GM23248 (cell line): Measurements from ENCODE around the gene C3. TPM values are rescaled to one million over a fixed set of nuclear protein-coding genes. Genes with fewer than 3 reads are reported as not detected.
"Not testable (repeated sequence)": the region's sequence is repeated elsewhere in the genome, so short reads cannot be mapped to it uniquely, and the experiment has no call there.

Experiments used
- DNase-seq: peaks from one replicate; pipeline ENCODE4 v3.0.0-alpha.2; 2015
- H2AFZ ChIP-seq: fragments of 200-600 bp; sonication (generic); 2 replicates; pipeline ENCODE4 v1.6.1; 2016; ENCODE audit warnings: antibody characterized with exemption
- H3F3A ChIP-seq: fragments of 200-600 bp; sonication (generic); 2 replicates; pipeline ENCODE4 v1.6.1; 2016; ENCODE audit warnings: mild to moderate bottlenecking, antibody characterized with exemption, mixed run types; ENCODE audit not compliant: insufficient read depth
- H3K27ac ChIP-seq: fragments of 200-600 bp; sonication (generic); 2 replicates; pipeline ENCODE4 v1.5.1; 2016; ENCODE audit warnings: mild to moderate bottlenecking
- H3K27me3 ChIP-seq: fragments of 200-600 bp; sonication (generic); replicated peaks from 2 replicates; pipeline ENCODE4 v1.6.1; 2016; ENCODE audit warnings: mild to moderate bottlenecking; ENCODE audit not compliant: insufficient read depth
- H3K36me3 ChIP-seq: fragments of 200-600 bp; sonication (generic); 2 replicates; pipeline ENCODE4 v1.6.1; 2016; ENCODE audit warnings: low read depth, mild to moderate bottlenecking
- H3K4me1 ChIP-seq: fragments of 200-600 bp; sonication (generic); 2 replicates; pipeline ENCODE4 v1.6.1; 2016; ENCODE audit warnings: mild to moderate bottlenecking; ENCODE audit not compliant: insufficient read depth
- H3K4me2 ChIP-seq: fragments of 200-600 bp; sonication (generic); one replicate; pipeline ENCODE4 v1.6.1; 2016; ENCODE audit warnings: mild to moderate bottlenecking; ENCODE audit not compliant: unreplicated experiment
- H3K4me3 ChIP-seq: fragments of 200-600 bp; sonication (generic); 2 replicates; pipeline ENCODE4 v1.5.1; 2016; ENCODE audit warnings: mild to moderate bottlenecking
- H3K79me2 ChIP-seq: fragments of 200-600 bp; sonication (generic); 2 replicates; pipeline ENCODE4 v1.6.1; 2016; ENCODE audit warnings: mild to moderate bottlenecking; ENCODE audit not compliant: insufficient read depth
- H3K9ac ChIP-seq: fragments of 200-600 bp; sonication (generic); 2 replicates; pipeline ENCODE4 v1.6.1; 2016; ENCODE audit warnings: mild to moderate bottlenecking
- H3K9me2 ChIP-seq: fragments of 200-600 bp; sonication (generic); 2 replicates; pipeline ENCODE4 v1.6.1; 2016; ENCODE audit warnings: mixed run types, mild to moderate bottlenecking, moderate library complexity; ENCODE audit not compliant: insufficient read depth
- H3K9me3 ChIP-seq: fragments of 200-600 bp; sonication (generic); one replicate; pipeline ENCODE4 v1.6.1; 2017; ENCODE audit warnings: low read depth
- H4K20me1 ChIP-seq: fragments of 200-600 bp; sonication (generic); 2 replicates; pipeline ENCODE4 v1.6.0; 2016; ENCODE audit not compliant: insufficient read depth
- EZH2 ChIP-seq: fragments of 200-600 bp; sonication (generic); IDR thresholded peaks from 2 replicates; pipeline ENCODE4 v1.6.1; 2018; ENCODE audit warnings: antibody characterized with exemption, mild to moderate bottlenecking; ENCODE audit not compliant: insufficient read depth, poor library complexity, severe bottlenecking
- EZH2phosphoT487 ChIP-seq: fragments of 200-600 bp; sonication (generic); IDR thresholded peaks from 2 replicates; pipeline ENCODE4 v1.6.1; 2018; ENCODE audit warnings: antibody characterized with exemption, moderate library complexity, mild to moderate bottlenecking, low read depth; ENCODE audit not compliant: insufficient read depth
- WGBS, 2 experiments: methylation state at CpG; one replicate each; pipeline ENCODE4 v1.1.6; 2015 to 2017; ENCODE audit warnings: low lambda C conversion rate in 2 of 2, low coverage in 1 of 2; ENCODE audit errors: missing lambda C conversion rate in 2 of 2; 5-methylcytosine and 5-hydroxymethylcytosine counted together
- in situ Hi-C: fragments of 300-500 bp; cut with MboI; formaldehyde crosslinking; loops from 2 replicates; pipeline ENCODE4 v1.15.0; 2020
- polyA plus RNA-seq: library from polyadenylated mRNA; unstranded; fragments of >200 nt; fragmentation: Nextera tagmentation; extraction: Ambion mirVana; gene quantifications from 2 replicates; pipeline ENCODE4 v1.2.1, GENCODE V29; 2016
- total RNA-seq: library from RNA; depleted of rRNA; stranded (reverse); fragments of >200 nt; shearing (Covaris generic); gene quantifications from 2 replicates; pipeline ENCODE4 v1.2.3, GENCODE V29; 2014

C3 gene
- total and polyA plus RNA-seq, 2 experiments from 2014 or later = 3.1 to 3.5 TPM

- no peak overlapping the region for H3K4me2 ChIP-seq
These were observed 68.3 kb downstream of the C3 start for GRCh38 chr19:6651965-6652804.

GRCh38 chr19:6649185-6649584 lies 71.3 kb downstream of the C3 start:
- no peaks in the 10 kb centered on the region for H3F3A ChIP-seq
- no peaks in the 10 kb centered on the region for H3K4me1 ChIP-seq
- in situ Hi-C loops = no loop called here
- H3K4me2 ChIP-seq = no peak overlapping the region
- WGBS, 2 experiments = 18 to 25% methylated on average over 2 of the region's 2 CpGs
- H3K4me3 ChIP-seq = no peak overlapping the region
- DNase-seq = no peak
- H3K36me3 ChIP-seq = no peaks in the 10 kb centered on the region
- no peaks in the 10 kb centered on the region for H3K79me2 ChIP-seq
- no peaks in the 10 kb centered on the region for H3K9me3 ChIP-seq
- TF ChIP-seq EZH2 = no peak
- no peak for TF ChIP-seq EZH2phosphoT487
- peaks cover 21% of the 10 kb centered on the region for H3K27me3 ChIP-seq
- no peak overlapping the region for H2AFZ ChIP-seq
- no peaks in the 10 kb centered on the region for H3K9me2 ChIP-seq
- no peaks in the 10 kb centered on the region for H4K20me1 ChIP-seq
- no peak overlapping the region for H3K27ac ChIP-seq
- H3K9ac ChIP-seq = no peak overlapping the region

More at GRCh38 chr19:6651965-6652804, 68.3 kb downstream of the C3 start:
- Histone ChIP-seq H3K9me3 (no peaks in the 10 kb centered on the region), H4K20me1 (no peaks in the 10 kb centered on the region), H3K9ac (no peak overlapping the region), H2AFZ (no peak overlapping the region), H3K4me1 (no peaks in the 10 kb centered on the region), H3K27me3 (peaks cover 13% of the 10 kb centered on the region), H3K79me2 (no peaks in the 10 kb centered on the region), H3K36me3 (no peaks in the 10 kb centered on the region), H3K4me3 (no peak overlapping the region), H3F3A (no peaks in the 10 kb centered on the region), H3K9me2 (no peaks in the 10 kb centered on the region), H3K27ac (no peak overlapping the region)
- no peak for DNase-seq
- 48 to 58% methylated on average over 6 of the region's 6 CpGs for WGBS, 2 experiments
- in situ Hi-C loops = no loop called here
- TF ChIP-seq EZH2phosphoT487 (no peak), EZH2 (no peak)

- H4K20me1 ChIP-seq = no peaks in the 10 kb centered on the region
- DNase-seq = no peak
- H3K4me1 ChIP-seq = no peaks in the 10 kb centered on the region
- peaks cover 21% of the 10 kb centered on the region for H3K27me3 ChIP-seq
- H3K9me3 ChIP-seq = no peaks in the 10 kb centered on the region
- no peak overlapping the region for H3K9ac ChIP-seq
- in situ Hi-C loops = no loop called here
- H3K79me2 ChIP-seq = no peaks in the 10 kb centered on the region
- no peaks in the 10 kb centered on the region for H3K9me2 ChIP-seq
- H3K36me3 ChIP-seq = no peaks in the 10 kb centered on the region
- no peak overlapping the region for H2AFZ ChIP-seq
- H3K27ac ChIP-seq = no peak overlapping the region
- H3F3A ChIP-seq = no peaks in the 10 kb centered on the region
- H3K4me2 ChIP-seq = no peak overlapping the region
- WGBS, 2 experiments = 67 to 72% methylated on average over 9 of the region's 9 CpGs
- TF ChIP-seq EZH2 (no peak), EZH2phosphoT487 (no peak)
- no peak overlapping the region for H3K4me3 ChIP-seq
These were observed 72.2 kb downstream of the C3 start for GRCh38 chr19:6648141-6648715.

- no peak overlapping the region for H3K4me2 ChIP-seq
- H3K27ac ChIP-seq = no peak overlapping the region
- no peak for DNase-seq
- no peaks in the 10 kb centered on the region for H3K79me2 ChIP-seq
- WGBS, 2 experiments = 86 to 95% methylated on average over 5 of the region's 5 CpGs
- peaks cover 21% of the 10 kb centered on the region for H3K27me3 ChIP-seq
- no peaks in the 10 kb centered on the region for H3K4me1 ChIP-seq
- TF ChIP-seq EZH2 (no peak), EZH2phosphoT487 (no peak)
- H3K9ac ChIP-seq = no peak overlapping the region
- H4K20me1 ChIP-seq = no peaks in the 10 kb centered on the region
- in situ Hi-C loops = no loop called here
- H3K4me3 ChIP-seq = no peak overlapping the region
- no peaks in the 10 kb centered on the region for H3F3A ChIP-seq
- H2AFZ ChIP-seq = no peak overlapping the region
- no peaks in the 10 kb centered on the region for H3K9me2 ChIP-seq
- H3K36me3 ChIP-seq = no peaks in the 10 kb centered on the region
- no peaks in the 10 kb centered on the region for H3K9me3 ChIP-seq
These were observed 75.7 kb downstream of the C3 start for GRCh38 chr19:6644796-6645195.

- in situ Hi-C loops, H3F3A ChIP-seq, H3K4me2 ChIP-seq, H4K20me1 ChIP-seq, H3K9me3 ChIP-seq, DNase-seq, H3K79me2 ChIP-seq, H3K4me3 ChIP-seq, H2AFZ ChIP-seq, H3K9ac ChIP-seq, H3K4me1 ChIP-seq, H3K27ac ChIP-seq, H3K36me3 ChIP-seq, H3K9me2 ChIP-seq, H3K27me3 ChIP-seq: not testable (repeated sequence)
- WGBS, 2 experiments = 80 to 88% methylated on average over 9 of the region's 9 CpGs
These were observed 80.1 kb downstream of the C3 start for GRCh38 chr19:6640333-6640732.
